Effector memory CD4-positive, alpha-beta T cell (primary cell): Measurements from ENCODE around the gene PSMA5.

Experiments used
- DNase-seq, 3 donors: peaks; one replicate each; pipeline ENCODE4 v3.0.0-alpha.2; 2020
- H3K27ac ChIP-seq: 2 replicates; pipeline ENCODE4 v1.7.0; 2013; ENCODE audit warnings: mild to moderate bottlenecking, low read length, moderate library complexity; ENCODE audit not compliant: insufficient read depth, poor library complexity, severe bottlenecking
- H3K27me3 ChIP-seq: replicated peaks from 2 replicates; pipeline ENCODE4 v1.7.0; 2013; ENCODE audit warnings: mild to moderate bottlenecking, low read length; ENCODE audit not compliant: insufficient read depth, control insufficient read depth, poor library complexity, severe bottlenecking
- H3K36me3 ChIP-seq: 2 replicates; pipeline ENCODE4 v1.7.0; 2013; ENCODE audit warnings: mild to moderate bottlenecking, low read length, moderate library complexity; ENCODE audit not compliant: control insufficient read depth, insufficient read depth
- H3K4me1 ChIP-seq: 2 replicates; pipeline ENCODE4 v1.7.0; 2013; ENCODE audit warnings: low read length, mild to moderate bottlenecking; ENCODE audit not compliant: control insufficient read depth, insufficient read depth, poor library complexity, severe bottlenecking
- H3K4me3 ChIP-seq: 2 replicates; pipeline ENCODE4 v1.7.0; 2013; ENCODE audit warnings: low read length, low read depth, mild to moderate bottlenecking; ENCODE audit not compliant: insufficient read depth, poor library complexity, severe bottlenecking
- H3K9me3 ChIP-seq: 2 replicates; pipeline ENCODE4 v1.7.0; 2013; ENCODE audit warnings: mild to moderate bottlenecking, low read length, moderate library complexity; ENCODE audit not compliant: control insufficient read depth

PSMA5 gene

GRCh38 chr1:109394591-109395281 lies 31.5 kb downstream of the PSMA5 start:
- H3K36me3 ChIP-seq, result no peaks in the 10 kb centered on the region
- peaks cover 14% of the 10 kb centered on the region for H3K27me3 ChIP-seq
- no peak overlapping the region for H3K27ac ChIP-seq
- no peak overlapping the region for H3K4me3 ChIP-seq
- peaks cover 11% of the 10 kb centered on the region for H3K4me1 ChIP-seq
- DNase-seq, result no peak
- no peaks in the 10 kb centered on the region for H3K9me3 ChIP-seq

- no peak overlapping the region for H3K4me3 ChIP-seq
- H3K27ac ChIP-seq, result no peak overlapping the region
These were observed 32.5 kb downstream of the PSMA5 start for GRCh38 chr1:109393617-109394233.

GRCh38 chr1:109392788-109393616 lies 33.2 kb downstream of the PSMA5 start:
- H3K4me1 ChIP-seq, result peaks cover 6% of the 10 kb centered on the region
- peaks cover 14% of the 10 kb centered on the region for H3K27me3 ChIP-seq
- H3K36me3 ChIP-seq, result no peaks in the 10 kb centered on the region
- H3K27ac ChIP-seq, result no peak overlapping the region
- H3K9me3 ChIP-seq, result no peaks in the 10 kb centered on the region
- DNase-seq, result no peak
- H3K4me3 ChIP-seq, result no peak overlapping the region

More at GRCh38 chr1:109393617-109394233, 32.5 kb downstream of the PSMA5 start:
- no peak for DNase-seq
- peaks cover 11% of the 10 kb centered on the region for H3K4me1 ChIP-seq
- peaks cover 14% of the 10 kb centered on the region for H3K27me3 ChIP-seq
- H3K9me3 ChIP-seq, result no peaks in the 10 kb centered on the region
- no peaks in the 10 kb centered on the region for H3K36me3 ChIP-seq

GRCh38 chr1:109392037-109392787 lies 34.0 kb downstream of the PSMA5 start:
- H3K36me3 ChIP-seq, result no peaks in the 10 kb centered on the region
- no peak overlapping the region for H3K4me3 ChIP-seq
- no peaks in the 10 kb centered on the region for H3K9me3 ChIP-seq
- H3K27me3 ChIP-seq, result peaks cover 14% of the 10 kb centered on the region
- H3K4me1 ChIP-seq, result peaks cover 5% of the 10 kb centered on the region
- no peak overlapping the region for H3K27ac ChIP-seq
- no peak for DNase-seq

- H3K27me3 ChIP-seq, result peaks cover 9% of the 10 kb centered on the region
- no peaks in the 10 kb centered on the region for H3K4me1 ChIP-seq
- H3K36me3 ChIP-seq, result no peaks in the 10 kb centered on the region
- H3K4me3 ChIP-seq, result no peak overlapping the region
- no peak overlapping the region for H3K27ac ChIP-seq
- DNase-seq, result no peak
- H3K9me3 ChIP-seq, result no peaks in the 10 kb centered on the region
These were observed 34.6 kb downstream of the PSMA5 start for GRCh38 chr1:109391626-109392025.

GRCh38 chr1:109391157-109391556 lies 35.1 kb downstream of the PSMA5 start:
- H3K4me1 ChIP-seq, result no peaks in the 10 kb centered on the region
- no peak overlapping the region for H3K4me3 ChIP-seq
- no peaks in the 10 kb centered on the region for H3K36me3 ChIP-seq
- H3K27me3 ChIP-seq, result peaks cover 4% of the 10 kb centered on the region
- no peak overlapping the region for H3K27ac ChIP-seq
- DNase-seq, result no peak
- no peaks in the 10 kb centered on the region for H3K9me3 ChIP-seq

- no peak overlapping the region for H3K4me3 ChIP-seq
- H3K36me3 ChIP-seq, result no peaks in the 10 kb centered on the region
- no peaks in the 10 kb centered on the region for H3K9me3 ChIP-seq
- no peak for DNase-seq
- no peaks in the 10 kb centered on the region for H3K4me1 ChIP-seq
- H3K27me3 ChIP-seq, result peaks cover 3% of the 10 kb centered on the region
- no peak overlapping the region for H3K27ac ChIP-seq
These were observed 36.5 kb downstream of the PSMA5 start for GRCh38 chr1:109389638-109390341.

GRCh38 chr1:109388884-109389637 lies 37.2 kb downstream of the PSMA5 start:
- H3K27me3 ChIP-seq, result no peaks in the 10 kb centered on the region
- H3K4me1 ChIP-seq, result no peaks in the 10 kb centered on the region
- no peak overlapping the region for H3K27ac ChIP-seq

GRCh38 chr1:109388208-109388711 lies 38.0 kb downstream of the PSMA5 start:
- no peak overlapping the region for H3K27ac ChIP-seq

More at GRCh38 chr1:109388884-109389637, 37.2 kb downstream of the PSMA5 start:
- H3K36me3 ChIP-seq, result no peaks in the 10 kb centered on the region
- no peaks in the 10 kb centered on the region for H3K9me3 ChIP-seq
- no peak for DNase-seq
- no peak overlapping the region for H3K4me3 ChIP-seq

More at GRCh38 chr1:109388208-109388711, 38.0 kb downstream of the PSMA5 start:
- Histone ChIP-seq H3K36me3 (no peaks in the 10 kb centered on the region), H3K9me3 (no peaks in the 10 kb centered on the region), H3K27me3 (no peaks in the 10 kb centered on the region), H3K4me1 (no peaks in the 10 kb centered on the region), H3K4me3 (no peak overlapping the region)
- no peak for DNase-seq
